MM.1S (cell line): Measurements from ENCODE around the gene MYOC.

ENCODE experiments used
- CTCF ChIP-seq: fragments of 300-600 bp; sonication (generic); IDR thresholded peaks from 2 replicates; pipeline ENCODE4 v1.5.1; 2016; ENCODE audit warnings: antibody characterized with exemption, low read length, mixed read lengths
- EZH2phosphoT487 ChIP-seq: fragments of 300-600 bp; sonication (generic); IDR thresholded peaks from 2 replicates; pipeline ENCODE4 v1.6.1; 2018; ENCODE audit warnings: antibody characterized with exemption, low read length

GRCh38 chr1:171627020-171627419, 25.5 kb downstream of the MYOC start:
- TF ChIP-seq EZH2phosphoT487 (no peak), CTCF (no peak)
